Muscle layer of colon (tissue), 2 donors: ENCODE data around the gene KCNH8.

ENCODE experiments used
- H3K27ac ChIP-seq: one replicate; pipeline ENCODE4 v1.7.0; 2013; ENCODE audit warnings: low read depth, mild to moderate bottlenecking, low read length, moderate library complexity
- H3K27me3 ChIP-seq, 2 donors: one replicate each; pipeline ENCODE4 v1.7.0; 2013; ENCODE audit warnings: low read length in 2 of 2, mild to moderate bottlenecking in 2 of 2; ENCODE audit not compliant: insufficient read depth in 2 of 2, control insufficient read depth in 1 of 2
- H3K36me3 ChIP-seq: one replicate; pipeline ENCODE4 v1.7.0; 2013; ENCODE audit warnings: mild to moderate bottlenecking, low read length; ENCODE audit not compliant: insufficient read depth
- H3K4me1 ChIP-seq: one replicate; pipeline ENCODE4 v1.7.0; 2013; ENCODE audit warnings: mild to moderate bottlenecking, low read length; ENCODE audit not compliant: insufficient read depth
- H3K4me3 ChIP-seq, 2 donors: one replicate each; pipeline ENCODE4 v1.7.0; 2013; ENCODE audit warnings: low read length in 2 of 2, low read depth in 1 of 2, mild to moderate bottlenecking in 1 of 2, moderate library complexity in 1 of 2
- H3K9ac ChIP-seq: one replicate; pipeline ENCODE4 v1.7.0; 2013; ENCODE audit warnings: low read length
- H3K9me3 ChIP-seq: one replicate; pipeline ENCODE4 v1.7.0; 2013; ENCODE audit warnings: mild to moderate bottlenecking, low read length
- donor health status: abdominal sarcoma.
- donor health status: Adenocarcinoma of cecum.

Gene KCNH8

DNA sequence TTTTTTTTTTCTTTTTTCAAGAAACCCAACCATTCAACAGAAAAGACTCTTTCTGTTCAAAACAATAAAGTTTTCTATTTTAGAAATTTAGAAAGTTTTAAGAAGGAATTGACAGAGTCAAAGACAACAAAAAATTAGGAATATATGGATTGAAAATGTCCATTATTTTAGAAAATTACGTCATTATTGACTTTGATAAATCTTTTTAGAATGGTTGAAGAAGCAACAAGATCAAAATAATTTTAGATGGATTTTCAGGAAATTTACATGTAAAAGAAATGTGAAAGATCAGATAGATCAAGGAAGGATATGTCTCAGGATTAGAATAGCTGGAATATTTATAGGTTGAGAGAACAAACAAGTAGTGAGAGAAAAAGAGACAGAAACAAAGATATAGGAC is 8.4 kb upstream of the KCNH8 start:
- H3K4me1 ChIP-seq: no peaks in the 10 kb centered on the region

DNA sequence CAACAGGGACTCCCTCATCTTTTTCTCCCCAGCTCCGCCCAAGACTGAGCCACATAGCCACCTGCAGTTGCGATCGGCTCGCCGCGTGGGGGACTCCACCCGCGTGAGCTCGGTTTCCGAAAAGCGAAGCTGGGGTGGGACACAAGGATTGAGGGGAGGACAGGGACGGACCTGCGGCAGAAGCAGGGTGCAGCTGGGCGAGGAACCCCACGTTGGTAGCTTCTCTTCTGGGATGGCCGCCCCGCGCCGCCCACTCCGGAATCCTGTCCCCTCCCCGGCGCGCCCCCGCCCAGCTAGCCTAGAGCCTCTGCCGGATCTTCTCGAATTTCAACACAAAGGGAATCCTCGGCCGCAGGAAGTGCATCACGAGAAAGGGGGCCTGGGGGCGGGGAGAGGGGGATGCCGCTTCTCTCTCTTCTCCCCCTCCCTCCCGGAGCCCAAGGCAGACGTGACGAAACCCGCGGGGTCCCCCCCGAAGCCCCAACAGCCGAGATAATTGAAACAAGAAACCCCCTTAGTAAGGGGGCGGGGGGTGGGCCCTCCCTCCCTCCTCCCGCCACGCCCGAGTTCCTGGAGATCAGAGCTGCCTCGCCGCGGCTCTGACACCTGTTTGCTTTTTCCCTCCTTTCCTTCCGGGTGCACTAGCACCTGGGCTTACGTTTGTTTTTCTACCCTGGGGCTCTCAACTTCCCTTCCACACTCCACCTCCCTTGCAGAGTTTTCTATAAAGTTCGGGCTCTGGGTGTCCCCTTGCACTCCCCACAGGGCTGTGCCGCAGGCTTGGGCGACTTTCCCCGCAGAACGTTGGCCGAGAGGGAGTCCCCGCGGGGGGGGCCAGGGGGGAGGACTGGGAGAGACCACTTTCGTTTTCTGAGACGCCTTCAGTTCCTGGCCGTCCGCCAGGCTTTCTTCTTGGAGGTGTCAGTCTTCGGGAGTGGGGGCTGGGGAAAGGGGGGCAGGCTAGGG is 1.3 kb upstream of the KCNH8 start:
- H3K4me3 ChIP-seq: peak overlapping the region; percentile 86 to 87
- H3K27me3 ChIP-seq: peaks cover 12 to 13% of the 10 kb centered on the region in 2 donors
- H3K9me3 ChIP-seq: no peaks in the 10 kb centered on the region
- no peak overlapping the region for H3K9ac ChIP-seq
- H3K36me3 ChIP-seq: no peaks in the 10 kb centered on the region
- H3K4me1 ChIP-seq: peaks cover 15% of the 10 kb centered on the region
- no peak overlapping the region for H3K27ac ChIP-seq

More for the DNA sequence above, 8.4 kb upstream of the KCNH8 start:
- Histone ChIP-seq H3K36me3 (no peaks in the 10 kb centered on the region), H3K9me3 (no peaks in the 10 kb centered on the region), H3K27ac (no peak overlapping the region), H3K4me3 (no peak overlapping the region), H3K27me3 (peaks cover 0 to 4% of the 10 kb centered on the region in 2 donors), H3K9ac (no peak overlapping the region)

DNA sequence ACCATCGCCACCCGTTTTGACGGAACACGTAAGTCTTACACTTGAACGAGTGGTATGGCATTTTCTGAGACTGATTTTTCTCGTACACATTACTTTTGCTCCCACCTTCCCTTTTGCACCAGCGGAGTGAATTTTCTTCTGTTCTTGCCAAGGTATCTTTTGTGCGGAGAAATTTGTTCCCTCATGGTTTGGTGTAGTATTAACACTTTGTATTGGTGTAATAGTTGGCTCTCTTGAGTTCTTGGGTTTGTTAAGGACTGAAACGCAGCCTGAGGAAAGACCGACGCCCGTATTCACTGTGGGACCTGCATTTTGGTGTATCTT is 420 bp downstream of the KCNH8 start:
- Histone ChIP-seq H3K9me3 (no peaks in the 10 kb centered on the region), H3K4me3 (peak overlapping the region; percentile 21 to 45), H3K36me3 (no peaks in the 10 kb centered on the region), H3K9ac (no peak overlapping the region), H3K4me1 (peaks cover 15% of the 10 kb centered on the region), H3K27ac (no peak overlapping the region), H3K27me3 (peaks cover 8 to 13% of the 10 kb centered on the region in 2 donors)

DNA sequence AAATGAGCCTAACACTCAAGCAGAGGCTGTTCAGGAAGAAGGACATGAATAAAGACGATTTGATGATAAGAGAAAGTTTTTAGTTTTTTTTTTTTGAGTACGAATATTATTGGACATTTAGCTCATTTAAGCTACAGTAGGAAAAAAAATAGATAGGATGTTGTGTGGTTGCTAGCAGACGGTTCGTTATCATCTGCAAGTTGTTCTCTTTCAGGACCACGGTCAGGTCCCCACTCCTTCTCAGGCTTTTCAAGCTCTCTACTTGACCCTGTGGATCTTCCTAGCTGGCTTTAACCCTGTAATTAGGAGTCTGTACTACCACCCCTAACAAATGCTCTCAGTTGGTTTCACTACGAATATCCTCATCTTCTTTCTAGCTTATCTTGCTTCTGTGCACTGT is 1.1 kb downstream of the KCNH8 start:
- Histone ChIP-seq H3K9ac (no peak overlapping the region), H3K4me3 (no peak overlapping the region), H3K27ac (no peak overlapping the region), H3K9me3 (no peaks in the 10 kb centered on the region), H3K4me1 (peaks cover 15% of the 10 kb centered on the region), H3K36me3 (no peaks in the 10 kb centered on the region), H3K27me3 (peaks cover 8 to 13% of the 10 kb centered on the region in 2 donors)

DNA sequence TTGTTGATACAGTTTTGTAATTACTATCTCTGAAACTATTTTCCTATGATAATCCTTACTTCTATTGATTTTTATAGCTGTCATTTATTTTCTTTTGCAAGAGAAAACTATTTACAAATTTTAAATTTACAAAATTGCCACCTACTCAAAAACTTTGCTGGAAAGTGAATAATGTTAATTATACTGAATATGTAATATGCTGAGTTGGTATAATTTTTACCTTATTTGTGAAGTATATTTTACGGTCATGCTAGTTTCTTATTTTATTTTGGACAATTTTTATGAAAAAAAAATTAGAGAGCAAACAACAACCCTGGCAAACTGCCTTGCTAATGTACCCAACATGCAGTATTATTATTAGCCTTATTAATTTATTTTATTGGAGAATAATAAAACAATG is 2.9 kb downstream of the KCNH8 start:
- no peak overlapping the region for H3K9ac ChIP-seq
- H3K4me3 ChIP-seq: no peak overlapping the region
- H3K36me3 ChIP-seq: no peaks in the 10 kb centered on the region
- no peak overlapping the region for H3K27ac ChIP-seq
- peaks cover 8 to 13% of the 10 kb centered on the region in 2 donors for H3K27me3 ChIP-seq
- no peaks in the 10 kb centered on the region for H3K9me3 ChIP-seq
- H3K4me1 ChIP-seq: peaks cover 14% of the 10 kb centered on the region

DNA sequence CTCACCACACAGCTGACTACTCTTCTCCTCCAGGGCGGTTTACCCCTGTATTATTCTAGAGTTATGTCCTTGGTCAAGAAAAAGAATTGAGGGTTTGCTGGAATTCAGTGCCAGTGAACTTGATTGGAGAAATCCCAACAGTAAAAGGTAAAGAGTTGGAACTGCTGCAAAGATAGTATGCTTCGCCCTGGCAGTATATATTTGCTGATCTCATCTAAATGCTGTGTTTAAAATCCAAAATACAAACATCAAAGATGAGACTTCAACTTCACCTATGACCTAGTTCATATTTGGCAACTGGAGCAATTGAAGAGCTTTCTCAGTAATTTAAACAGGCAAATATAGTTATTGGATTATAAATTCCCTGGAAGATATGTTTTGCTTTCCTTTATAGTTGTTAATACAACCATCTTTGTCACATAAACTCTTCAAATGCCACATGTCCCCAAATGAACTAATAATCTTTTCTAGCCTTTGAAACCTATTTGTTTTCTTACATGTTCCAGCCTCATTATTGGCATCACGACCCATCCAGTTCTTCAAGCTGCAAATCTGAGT is 6.5 kb downstream of the KCNH8 start:
- Histone ChIP-seq H3K4me1 (no peaks in the 10 kb centered on the region), H3K9ac (no peak overlapping the region), H3K27ac (no peak overlapping the region), H3K9me3 (no peaks in the 10 kb centered on the region), H3K36me3 (no peaks in the 10 kb centered on the region), H3K4me3 (no peak overlapping the region), H3K27me3 (no peaks in the 10 kb centered on the region)

DNA sequence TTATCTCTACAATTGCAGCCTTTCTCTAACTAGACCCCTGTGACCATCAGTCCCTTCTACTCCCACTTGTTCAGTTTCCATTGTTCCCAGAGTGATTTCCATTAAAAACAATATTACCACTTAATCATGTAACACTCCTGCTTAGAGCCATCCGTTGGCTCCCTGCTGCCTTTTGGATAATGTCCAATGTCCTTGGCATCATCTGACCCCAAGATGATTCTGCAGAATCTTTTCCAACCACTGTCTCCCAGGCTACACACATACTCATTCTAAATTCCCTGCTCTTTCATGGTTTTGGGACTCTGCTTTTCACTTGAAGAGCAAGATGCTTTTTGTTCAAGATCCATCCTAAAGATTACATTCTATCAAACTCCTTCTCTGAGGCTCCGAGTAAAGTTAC is 7.1 kb downstream of the KCNH8 start:
- H3K9ac ChIP-seq: no peak overlapping the region

DNA sequence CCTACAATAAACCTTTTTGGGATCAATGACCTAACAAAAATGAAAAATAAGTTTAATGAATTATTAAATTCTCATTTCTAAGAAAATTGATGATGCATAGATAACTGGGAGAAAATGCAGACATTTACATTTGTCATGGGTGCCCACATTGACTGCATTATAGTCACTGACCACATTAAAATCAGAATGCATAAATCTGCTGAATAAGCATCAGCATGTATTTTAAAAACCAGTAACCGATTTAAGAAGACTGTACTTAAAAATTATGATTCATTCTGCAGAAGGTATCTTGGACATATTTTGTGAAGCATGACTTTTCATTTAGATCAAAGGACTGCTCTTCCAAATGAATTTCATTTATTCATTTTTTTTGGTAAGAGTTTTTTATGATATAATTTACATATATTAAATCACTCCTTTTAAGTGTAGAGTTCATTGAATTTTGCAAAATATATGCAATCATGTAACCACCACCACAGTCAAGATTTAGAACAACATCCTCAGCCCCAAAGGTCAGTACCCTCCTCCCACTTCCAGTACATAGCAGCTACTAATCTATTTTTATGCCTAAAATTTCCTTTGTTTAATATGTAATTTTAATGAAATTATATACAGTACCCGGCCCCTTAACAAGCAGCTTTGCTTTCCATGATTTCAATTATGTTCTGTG is 11.8 kb downstream of the KCNH8 start:
- Histone ChIP-seq H3K27ac (no peak overlapping the region), H3K36me3 (no peaks in the 10 kb centered on the region), H3K9ac (no peak overlapping the region), H3K4me1 (no peaks in the 10 kb centered on the region), H3K27me3 (no peaks in the 10 kb centered on the region), H3K4me3 (no peak overlapping the region), H3K9me3 (no peaks in the 10 kb centered on the region)

More for the DNA sequence above, 7.1 kb downstream of the KCNH8 start:
- no peak overlapping the region for H3K4me3 ChIP-seq
- H3K36me3 ChIP-seq: no peaks in the 10 kb centered on the region
- no peaks in the 10 kb centered on the region for H3K27me3 ChIP-seq
- no peak overlapping the region for H3K27ac ChIP-seq
- H3K9me3 ChIP-seq: no peaks in the 10 kb centered on the region
- no peaks in the 10 kb centered on the region for H3K4me1 ChIP-seq

DNA sequence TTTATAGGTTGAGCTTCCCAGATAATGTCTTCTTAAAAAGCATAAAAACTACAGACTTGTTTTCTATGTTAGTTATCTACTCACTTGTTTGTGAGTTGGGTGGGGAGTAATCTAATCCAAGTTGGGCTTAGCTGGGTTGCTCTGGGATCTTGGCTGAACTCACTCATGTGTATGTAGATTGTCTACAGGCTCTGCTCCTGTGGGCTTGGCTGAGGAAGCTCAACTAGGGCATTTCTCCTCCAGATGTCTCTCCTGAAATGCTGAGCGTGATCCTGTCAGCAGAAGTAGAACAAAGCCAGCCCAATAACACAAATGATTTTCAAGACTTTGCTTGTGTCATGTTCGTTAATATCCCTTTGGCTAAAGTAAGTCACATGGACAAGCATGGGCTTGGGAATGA is 17.3 kb downstream of the KCNH8 start:
- Histone ChIP-seq H3K9me3 (no peaks in the 10 kb centered on the region), H3K36me3 (no peaks in the 10 kb centered on the region), H3K27ac (no peak overlapping the region), H3K27me3 (no peaks in the 10 kb centered on the region), H3K4me1 (no peaks in the 10 kb centered on the region), H3K9ac (no peak overlapping the region), H3K4me3 (no peak overlapping the region)

DNA sequence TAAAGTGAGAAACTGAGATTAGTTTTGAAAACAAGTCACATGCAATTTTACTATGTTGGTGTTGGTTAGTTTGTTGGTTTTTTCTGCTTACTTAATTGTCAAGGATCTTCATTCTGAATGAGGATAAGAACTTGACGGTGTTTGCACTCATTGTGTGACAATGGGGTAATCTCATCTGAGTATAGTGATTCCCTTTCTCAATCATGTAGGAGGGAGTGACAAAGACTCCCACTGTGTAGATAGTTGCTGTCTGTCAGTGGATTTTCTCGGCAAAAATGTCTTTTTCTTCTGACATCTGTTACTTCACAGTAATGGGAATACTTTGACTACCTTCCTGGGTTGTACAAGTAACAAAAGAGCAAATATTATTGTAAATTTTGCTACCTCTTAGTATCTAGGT is 23.5 kb downstream of the KCNH8 start:
- Histone ChIP-seq H3K4me1 (no peaks in the 10 kb centered on the region), H3K27ac (no peak overlapping the region), H3K27me3 (no peaks in the 10 kb centered on the region), H3K9ac (no peak overlapping the region), H3K4me3 (no peak overlapping the region), H3K36me3 (no peaks in the 10 kb centered on the region), H3K9me3 (no peaks in the 10 kb centered on the region)

DNA sequence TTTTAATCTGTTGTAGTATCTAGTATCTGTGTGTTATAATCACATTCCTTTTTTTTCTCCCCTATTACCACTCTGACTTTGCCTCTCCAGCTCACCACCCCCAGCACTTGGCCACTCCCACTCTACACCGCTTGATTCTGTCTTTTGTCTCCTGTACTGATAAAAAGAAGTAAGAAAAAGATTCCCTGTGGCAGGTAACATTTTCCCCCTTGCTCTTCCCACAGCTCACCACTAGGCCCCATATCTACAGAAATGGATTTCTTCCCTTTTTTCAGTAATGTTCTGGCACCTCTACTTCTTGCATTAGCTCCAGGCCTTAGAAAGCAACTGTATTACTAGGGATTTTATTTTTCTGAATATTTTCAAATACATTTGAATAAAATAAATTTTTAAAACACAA is 25.6 kb downstream of the KCNH8 start:
- no peaks in the 10 kb centered on the region for H3K27me3 ChIP-seq
- H3K4me1 ChIP-seq: no peaks in the 10 kb centered on the region
- H3K27ac ChIP-seq: no peak overlapping the region
- no peaks in the 10 kb centered on the region for H3K36me3 ChIP-seq
- H3K4me3 ChIP-seq: no peak overlapping the region
- no peak overlapping the region for H3K9ac ChIP-seq
- no peaks in the 10 kb centered on the region for H3K9me3 ChIP-seq
